Left renal pelvis (tissue), 4 donors: ENCODE results near the gene KRT27. TPM values are rescaled to one million over a fixed set of nuclear protein-coding genes. Genes with fewer than 3 reads are reported as not detected.
"Not testable (repeated sequence)": the region's sequence is repeated elsewhere in the genome, so short reads cannot be mapped to it uniquely, and the experiment has no call there.

Experiments used
- DNase-seq, 4 donors: peaks; one replicate each; pipeline ENCODE4 v3.0.0-alpha.2; 2013; ENCODE audit warnings: low read depth in 4 of 4, low spot score in 3 of 4
- polyA plus RNA-seq, 4 donors: library from polyadenylated mRNA; unstranded; fragments of 120-200 nt; gene quantifications; one replicate each; pipeline ENCODE4 v1.2.1, GENCODE V29; 2013; ENCODE audit not compliant: insufficient read length in 4 of 4

The KRT27 gene
- polyA plus RNA-seq, 4 donors: 0.24 to 0.53 TPM; not detected in 2

DNA sequence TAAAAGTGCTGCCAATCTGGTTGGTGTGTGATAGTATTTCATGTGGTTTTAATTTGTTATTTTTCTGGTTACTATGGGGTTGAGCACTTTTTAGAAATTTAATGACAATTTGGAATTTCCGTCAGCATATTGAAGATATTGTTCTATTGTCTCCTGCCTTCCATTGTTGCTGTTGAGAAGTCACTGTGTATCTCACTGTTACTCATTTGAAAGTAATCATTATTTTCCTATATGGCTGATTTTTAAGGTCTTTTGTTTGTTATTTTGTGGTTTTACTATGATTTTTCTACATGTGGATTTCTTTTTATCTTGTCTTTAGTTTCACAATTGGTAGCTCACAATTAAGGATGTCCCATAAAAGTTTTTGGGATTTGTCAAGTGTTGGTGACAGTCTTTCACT is 18.6 kb downstream of the KRT27 start:
- DNase-seq: no peak

DNA sequence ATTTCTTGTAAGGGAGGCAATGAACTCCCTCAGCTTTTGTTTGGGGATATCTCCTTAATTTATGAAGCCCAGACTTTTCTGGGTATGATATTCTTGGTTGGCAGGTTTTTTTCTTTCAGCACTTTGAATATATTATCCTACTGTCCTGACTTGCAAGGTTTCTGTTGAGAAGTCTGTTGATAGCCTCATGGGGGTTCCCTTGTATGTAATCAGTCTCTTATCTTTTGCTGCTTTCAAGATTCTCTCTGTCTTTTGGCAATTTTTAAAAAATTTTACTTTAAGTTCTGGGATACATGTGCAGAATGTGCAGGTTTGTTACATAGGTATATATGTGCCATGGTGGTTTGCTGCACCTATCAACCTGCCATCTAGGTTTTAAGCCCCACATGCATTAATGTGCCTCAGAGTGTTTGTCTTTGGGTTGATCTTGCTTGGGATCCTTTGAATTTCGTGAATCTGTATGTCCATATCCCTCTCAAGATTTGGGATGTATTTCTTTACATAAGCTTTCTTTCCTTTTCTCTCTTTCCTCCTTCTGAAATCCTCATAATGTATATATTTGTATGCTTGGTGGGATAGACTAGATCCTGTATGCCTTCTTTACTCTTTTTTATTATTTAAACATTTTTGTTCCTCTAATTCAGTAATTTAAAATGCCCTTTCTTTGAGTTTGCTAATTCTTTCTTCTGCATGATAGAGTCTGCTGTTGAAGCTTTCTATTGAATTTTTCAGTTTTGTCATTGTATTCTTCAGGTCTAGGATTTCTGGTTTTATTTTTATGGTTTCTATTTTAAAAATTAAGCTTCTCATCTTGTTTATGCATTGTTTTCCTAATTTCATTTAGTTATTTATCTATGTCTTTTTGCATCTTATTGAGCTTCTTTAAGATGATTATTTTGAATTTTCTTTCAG is 22.0 kb downstream of the KRT27 start:
- DNase-seq: no peak

DNA sequence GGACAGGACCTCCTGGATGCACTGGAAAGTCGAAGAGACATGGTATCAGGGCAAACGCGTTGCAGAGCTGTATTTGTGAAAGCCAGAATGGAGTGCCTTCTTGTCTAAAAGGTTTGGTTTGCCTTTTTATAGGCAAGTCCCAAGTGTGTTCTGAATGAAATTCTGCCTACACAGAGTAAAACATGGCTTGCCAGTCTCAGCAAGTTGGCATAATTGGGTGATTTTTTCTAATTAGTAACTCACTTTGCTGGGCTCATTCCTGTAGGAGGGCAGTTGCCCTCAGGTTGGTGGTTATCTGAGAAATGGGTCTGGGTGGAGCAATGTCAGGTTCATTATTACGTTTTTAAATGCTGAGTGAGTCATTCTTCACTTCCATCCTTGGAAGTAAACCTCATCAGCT is 27.1 kb downstream of the KRT27 start, which contains the start of gene KRT25:
KRT25 (minus strand) TSS at position 101 of the 400 bp plus-strand sequence; CDS start at position 41, 60 bp downstream.
- DNase-seq: no peak

DNA sequence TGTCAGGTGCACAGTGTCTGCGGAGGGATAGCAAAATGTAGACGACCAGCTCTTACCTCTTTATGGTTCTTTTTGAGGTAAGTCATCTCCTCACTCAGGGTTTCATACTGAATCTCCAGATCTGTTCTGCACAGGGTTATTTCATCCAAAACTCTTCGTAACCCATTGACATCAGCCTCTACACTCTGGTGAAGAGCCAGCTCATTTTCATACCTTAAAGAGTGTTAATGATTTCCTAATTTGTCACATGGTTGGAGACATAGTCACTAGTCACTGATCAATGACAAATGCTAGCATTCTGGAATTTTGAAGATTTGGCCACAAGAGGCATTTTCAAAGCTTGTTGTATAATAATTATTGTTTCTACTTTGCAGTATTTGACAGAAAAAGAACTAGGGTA is 28.5 kb downstream of the KRT27 start:
- DNase-seq: no peak

DNA sequence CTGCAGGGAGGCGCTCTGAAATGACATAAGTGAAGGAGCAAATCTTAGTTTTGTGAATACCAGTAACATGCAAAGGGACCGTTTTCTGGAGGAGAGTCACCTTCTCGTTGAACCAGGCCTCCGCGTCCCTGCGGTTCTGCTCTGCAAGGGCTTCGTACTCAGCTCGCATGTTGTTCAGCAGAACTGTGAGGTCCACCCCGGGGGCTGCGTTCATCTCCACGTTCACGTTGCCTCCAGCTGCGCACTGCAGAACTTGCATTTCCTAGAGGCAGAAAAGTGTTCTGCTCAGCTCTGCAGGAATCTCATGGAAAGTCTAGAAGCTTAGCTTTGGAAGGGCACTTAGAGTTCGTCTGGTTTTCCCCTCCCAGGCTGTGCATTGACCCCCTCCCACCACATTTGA is 31.3 kb downstream of the KRT27 start:
- no peak for DNase-seq

DNA sequence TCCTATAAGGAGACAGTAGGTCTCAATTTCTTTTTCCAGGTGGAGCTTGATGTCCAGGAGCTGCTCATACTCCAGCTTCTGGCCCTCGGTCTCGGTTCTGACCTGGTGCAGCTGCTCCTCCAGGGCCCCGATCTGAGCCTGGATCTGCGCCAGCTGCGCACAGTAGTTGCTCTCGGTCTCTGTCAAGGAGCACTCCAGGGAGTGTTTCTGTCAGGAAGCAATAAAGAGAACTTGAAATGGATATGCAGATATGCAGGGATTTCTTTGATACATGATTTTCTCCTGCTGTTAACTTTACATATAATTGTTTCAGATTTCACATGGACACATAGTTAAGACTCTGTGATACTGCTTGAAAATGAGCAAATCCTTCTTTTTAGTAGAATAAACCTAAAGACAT is 32.0 kb downstream of the KRT27 start:
- no peak for DNase-seq

DNA sequence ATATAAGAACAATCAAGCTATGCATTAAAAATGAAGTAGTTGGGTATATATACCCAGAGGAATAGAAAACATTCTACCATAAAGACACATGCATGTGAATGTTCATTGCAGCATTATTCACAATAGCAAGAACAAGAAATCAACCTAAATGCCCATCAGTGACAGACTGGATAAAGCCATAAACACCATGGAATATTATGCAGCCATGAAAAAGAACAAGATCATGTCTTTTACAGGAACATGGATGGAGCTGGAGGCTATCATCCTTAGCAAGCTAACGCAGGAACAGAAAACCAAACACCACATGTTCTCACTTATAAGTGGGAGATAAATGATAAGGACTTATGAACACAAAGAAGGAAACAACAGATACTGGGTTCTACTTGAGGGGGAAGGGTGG is 33.7 kb downstream of the KRT27 start:
- not testable (repeated sequence) for DNase-seq

DNA sequence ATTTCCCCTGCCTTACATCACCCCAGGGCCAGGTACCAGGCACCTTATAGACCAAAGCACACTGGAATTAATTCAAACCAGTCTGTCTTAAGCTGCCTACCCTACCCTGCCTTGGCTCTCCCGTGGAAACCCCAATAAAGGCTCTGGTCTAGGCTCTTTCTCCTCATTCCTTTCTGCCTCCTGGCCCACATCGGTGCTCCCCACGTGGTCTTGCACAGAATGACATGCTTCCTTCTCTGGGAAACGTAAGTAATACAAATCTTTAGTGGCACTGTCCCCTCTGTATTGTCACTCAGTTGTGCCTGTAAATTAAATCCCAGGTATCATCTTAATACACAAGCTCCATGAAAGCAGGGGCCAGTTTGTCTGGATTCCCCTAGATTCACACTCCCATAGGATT is 43.8 kb downstream of the KRT27 start:
- no peak for DNase-seq

DNA sequence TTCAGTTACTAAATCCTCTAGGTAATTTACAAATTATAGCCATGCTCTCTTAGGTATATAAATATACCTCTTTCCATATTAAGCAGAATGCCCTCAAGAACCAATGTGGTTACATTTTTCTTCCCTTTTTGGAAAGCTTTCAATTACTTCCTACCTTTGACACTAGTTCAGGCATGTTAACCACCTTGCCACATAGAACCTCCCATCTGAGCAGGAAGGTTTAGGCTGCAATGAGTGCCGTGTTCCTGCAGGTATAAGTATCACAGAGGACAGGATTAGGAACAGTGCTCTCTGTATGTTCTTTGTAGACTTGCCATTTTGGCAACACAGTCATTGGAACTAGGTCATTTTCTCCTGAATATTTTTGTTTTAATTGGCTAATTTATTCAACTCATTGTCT is 47.3 kb downstream of the KRT27 start:
- DNase-seq: no peak

DNA sequence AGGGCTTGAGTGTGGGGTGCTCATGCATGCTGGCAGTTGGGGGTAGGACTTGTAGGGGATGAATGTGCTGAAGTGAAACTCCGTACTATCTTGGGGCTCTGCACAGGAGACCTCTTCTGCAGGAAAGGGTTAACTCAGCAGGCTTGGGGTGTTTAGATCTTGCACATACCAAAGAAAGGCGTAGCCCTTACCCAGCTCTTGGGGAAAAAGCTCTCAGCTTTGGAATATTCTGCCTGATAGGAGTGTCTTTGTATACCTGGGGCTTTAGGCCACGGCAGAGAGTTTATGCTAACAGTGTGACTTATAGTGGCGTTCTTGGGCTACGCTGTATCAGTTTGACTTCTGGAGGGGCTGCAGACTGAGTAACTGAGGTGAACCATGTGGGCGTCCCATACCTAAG is 48.3 kb downstream of the KRT27 start:
- DNase-seq: no peak

DNA sequence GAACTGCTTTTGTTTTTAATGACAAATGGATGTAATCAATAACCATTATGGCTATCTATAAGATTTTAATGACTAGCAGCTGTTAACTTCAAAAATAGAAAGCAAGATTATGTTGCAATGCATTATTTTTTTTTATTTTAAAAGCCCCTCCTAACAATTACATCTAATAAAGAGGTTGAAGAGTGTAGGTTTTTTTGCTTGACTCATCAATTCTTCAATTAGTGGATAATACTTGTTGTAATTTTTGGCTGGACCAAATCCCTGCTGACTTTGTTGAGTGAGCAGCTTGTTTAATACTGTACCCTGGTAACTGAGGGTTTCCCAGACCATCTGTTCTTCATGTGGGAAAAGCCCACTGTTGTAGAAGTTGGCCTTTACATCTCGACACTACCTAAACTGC is 51.4 kb downstream of the KRT27 start:
- DNase-seq: no peak

DNA sequence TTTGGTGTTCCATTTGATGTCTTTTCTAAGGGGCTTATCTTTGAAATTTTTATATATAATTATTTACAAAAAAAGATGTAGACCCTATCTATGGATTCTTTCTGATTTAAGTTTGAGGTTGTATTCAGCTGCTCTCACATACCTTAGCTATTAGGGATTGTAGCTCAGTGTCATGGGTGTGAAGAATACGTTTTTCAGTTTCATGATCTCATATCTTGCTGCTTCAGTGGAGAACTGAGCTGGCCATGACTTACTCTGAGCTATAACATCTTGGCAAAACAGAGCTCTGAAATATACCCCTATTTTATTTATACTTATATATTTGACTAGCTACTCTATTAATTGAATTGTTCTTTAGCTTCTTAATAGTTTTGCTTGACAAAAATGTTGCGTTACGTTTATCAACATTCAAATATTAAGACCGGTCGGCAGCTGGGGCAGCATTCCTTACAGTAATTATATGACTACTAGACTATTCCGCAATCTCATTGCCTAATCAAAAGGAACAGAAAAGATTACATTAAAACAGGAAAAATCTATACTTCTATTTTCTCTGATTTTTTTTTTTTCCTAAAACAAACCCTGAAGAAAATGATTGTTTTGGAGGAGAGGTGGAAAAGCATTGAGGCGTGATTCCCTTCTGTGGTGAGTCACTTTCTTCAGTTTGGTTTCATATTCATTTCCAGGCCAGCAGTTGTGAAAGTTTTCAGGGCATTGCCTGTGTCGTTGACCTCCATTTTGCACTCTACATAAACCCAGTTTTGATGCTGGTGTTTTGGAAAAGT is 54.7 kb downstream of the KRT27 start:
- DNase-seq: peak in 1 of 4 donors; percentile 9

DNA sequence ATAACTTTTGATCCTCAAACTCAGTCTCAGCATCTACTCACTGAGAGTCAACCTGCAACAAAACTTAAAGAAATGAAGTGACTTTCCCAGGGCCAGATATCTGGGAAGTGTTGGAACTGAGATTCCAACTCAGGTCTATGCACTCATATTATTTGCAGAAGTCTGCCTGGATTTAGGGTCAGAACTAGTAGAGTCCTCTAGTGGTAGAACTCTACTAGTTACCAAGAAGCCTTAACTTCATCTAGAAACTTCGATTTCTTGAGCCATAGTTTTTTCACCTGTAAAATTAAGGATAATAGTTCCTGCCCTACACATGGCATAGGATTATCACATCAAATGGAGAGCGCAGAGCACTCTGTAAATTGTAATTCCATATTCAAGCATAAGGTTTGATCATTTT is 55.4 kb downstream of the KRT27 start:
- no peak for DNase-seq

Other genes with a start within 250 kb of the KRT27 start
- gene CCR7, start 217.1 kb downstream of the KRT27 start, polyA plus RNA-seq: under 1 TPM; 0.14 to 0.53 (median 0.44) TPM
- gene SMARCE1, start 134.7 kb downstream of the KRT27 start, polyA plus RNA-seq: 100 to 1,000 TPM; 247 to 327 (median 263) TPM
- gene KRT222, start 117.4 kb downstream of the KRT27 start, polyA plus RNA-seq: 1 to 10 TPM in 1 of 4 donors, under 1 TPM in 3; 0.09 to 1.7 (median 0.24) TPM
- under 1 TPM in 1 of 4 donors, not detected in 3; 0.18 TPM for gene KRT24, start 78.8 kb downstream of the KRT27 start, polyA plus RNA-seq
- gene KRT25, start 27.2 kb downstream of the KRT27 start, polyA plus RNA-seq: under 1 TPM in 1 of 4 donors, not detected in 3; 0.68 TPM
- not detected for gene KRT26, start 10.3 kb downstream of the KRT27 start, polyA plus RNA-seq
- gene KRT28, start 17.4 kb upstream of the KRT27 start, polyA plus RNA-seq: under 1 TPM in 1 of 4 donors, not detected in 3; 0.19 TPM
- 10 to 100 TPM; 49.3 to 60.0 (median 58.1) TPM for gene KRT10, start 40.1 kb upstream of the KRT27 start, polyA plus RNA-seq
- under 1 TPM in 2 of 4 donors, not detected in 2; 0.10 to 0.27 TPM for gene KRT12, start 84.7 kb upstream of the KRT27 start, polyA plus RNA-seq
- gene KRT20, start 102.7 kb upstream of the KRT27 start, polyA plus RNA-seq: 1 to 10 TPM in 1 of 4 donors, under 1 TPM in 2, not detected in 1; 0.09 to 2.0 (median 0.58) TPM
- 1 to 10 TPM in 2 of 4 donors, under 1 TPM in 2; 0.52 to 2.1 (median 1.0) TPM for gene KRT23, start 155.1 kb upstream of the KRT27 start, polyA plus RNA-seq
- not detected for gene KRT39, start 184.4 kb upstream of the KRT27 start, polyA plus RNA-seq
- gene KRT40, start 201.8 kb upstream of the KRT27 start, polyA plus RNA-seq: under 1 TPM in 1 of 4 donors, not detected in 3; 0.07 TPM
- not detected for gene KRTAP3-3, start 211.6 kb upstream of the KRT27 start, polyA plus RNA-seq
- not detected for gene KRTAP3-2, start 217.4 kb upstream of the KRT27 start, polyA plus RNA-seq
- gene KRTAP3-1, start 226.6 kb upstream of the KRT27 start, polyA plus RNA-seq: not detected
- not detected for gene KRTAP1-5, start 244.7 kb upstream of the KRT27 start, polyA plus RNA-seq
- gene KRTAP1-4, start 247.6 kb upstream of the KRT27 start, polyA plus RNA-seq: not detected